SK-N-SH (cell line): ENCODE measurements around the gene KEAP1. TPM values are rescaled to one million over a fixed set of nuclear protein-coding genes. Genes with fewer than 3 reads are reported as not detected.
"Not testable (repeated sequence)": the region's sequence is repeated elsewhere in the genome, so short reads cannot be mapped to it uniquely, and the experiment has no call there.

Experiments used
- CTCF ChIA-PET: fragments of 300-600, 350-600 bp; formaldehyde crosslinking; extraction: SDS; loops from one replicate; lab custom pipeline; 2021; lab: Yijun Ruan, JAX
- POLR2A ChIA-PET: fragments of 350-600 bp; sonication (Branson Sonifier 250); formaldehyde crosslinking; extraction: SDS; loops from one replicate; lab custom pipeline; 2020; ENCODE audit warnings: antibody characterized with exemption, inconsistent platforms; lab: Yijun Ruan, JAX
- DNase-seq: peaks from one replicate; pipeline ENCODE4 v3.0.0; 2012
- H2AFZ ChIP-seq: fragments of 200-600 bp; sonication (generic); 2 replicates; pipeline ENCODE4 v1.8.1; 2016; ENCODE audit warnings: antibody characterized with exemption, mild to moderate bottlenecking, low read depth
- H3F3A ChIP-seq: fragments of 200-600 bp; sonication (generic); replicated peaks from 2 replicates; pipeline ENCODE3; 2016; ENCODE audit warnings: antibody characterized with exemption, mild to moderate bottlenecking; ENCODE audit not compliant: insufficient read depth
- H3K27ac ChIP-seq, 2 experiments: fragments of 200-500 bp in 1 of 2; fragments of 200-600 bp in 1 of 2; sonication (Bioruptor generic) in 1 of 2; sonication (generic), shearing (Covaris generic) in 1 of 2; 2 replicates each; pipeline versions ENCODE4 v1.5.1 to v1.6.1; 2014 to 2016; ENCODE audit warnings: low read depth in 2 of 2, inconsistent platforms in 1 of 2, low read length in 1 of 2, mild to moderate bottlenecking in 1 of 2, mixed read lengths in 1 of 2
- H3K27me3 ChIP-seq: fragments of 200-600 bp; sonication (generic), shearing (Covaris generic); 2 replicates; pipeline ENCODE4 v1.6.1; 2016; ENCODE audit warnings: mixed run types; ENCODE audit not compliant: insufficient read depth
- H3K36me3 ChIP-seq, 2 experiments: fragments of 200-500 bp in 1 of 2; fragments of 200-600 bp in 1 of 2; sonication (Bioruptor generic) in 1 of 2; sonication (generic) in 1 of 2; replicated peaks in 1 of 2; 2 replicates each; pipeline versions ENCODE3 to v1.5.1; 2014 to 2016; ENCODE audit warnings: low read length in 1 of 2, mild to moderate bottlenecking in 1 of 2; ENCODE audit not compliant: insufficient read depth in 2 of 2, control insufficient read depth in 1 of 2
- H3K4me1 ChIP-seq, 2 experiments: fragments of 200-500 bp in 1 of 2; fragments of 200-600 bp in 1 of 2; sonication (Bioruptor generic) in 1 of 2; sonication (generic), shearing (Covaris generic) in 1 of 2; 2 replicates each; pipeline versions ENCODE4 v1.5.1 to v1.6.1; 2014 to 2016; ENCODE audit warnings: low read depth in 1 of 2, low read length in 1 of 2, mixed run types in 1 of 2; ENCODE audit not compliant: insufficient read depth in 2 of 2, control insufficient read depth in 1 of 2
- H3K4me2 ChIP-seq: fragments of 200-600 bp; sonication (generic), shearing (Covaris generic); 2 replicates; pipeline ENCODE4 v1.6.1; 2017; ENCODE audit warnings: mixed run types
- H3K4me3 ChIP-seq, 2 experiments: fragments of 200-500 bp in 1 of 2; fragments of 200-600 bp in 1 of 2; sonication (Bioruptor generic) in 1 of 2; sonication (generic), shearing (Covaris generic) in 1 of 2; 2 replicates each; pipeline versions ENCODE4 v1.5.1 to v1.8.1; 2014 to 2016; ENCODE audit warnings: low read depth in 2 of 2, inconsistent platforms in 1 of 2, low read length in 1 of 2, mild to moderate bottlenecking in 1 of 2, mixed read lengths in 1 of 2, moderate library complexity in 1 of 2
- H3K79me2 ChIP-seq: fragments of 200-600 bp; sonication (generic); 2 replicates; pipeline ENCODE4 v1.8.1; 2017; ENCODE audit warnings: mild to moderate bottlenecking; ENCODE audit not compliant: insufficient read depth
- H3K9ac ChIP-seq: fragments of 200-600 bp; sonication (generic); 2 replicates; pipeline ENCODE4 v1.6.1; 2017; ENCODE audit warnings: mixed run types
- H3K9me2 ChIP-seq: fragments of 200-600 bp; sonication (generic); 2 replicates; pipeline ENCODE4 v1.6.1; 2017; ENCODE audit warnings: mixed run types
- H3K9me3 ChIP-seq: fragments of 200-600 bp; sonication (generic); 2 replicates; pipeline ENCODE4 v1.6.1; 2017; ENCODE audit warnings: mixed run types, mild to moderate bottlenecking, moderate library complexity
- H4K20me1 ChIP-seq: fragments of 200-600 bp; sonication (generic); 2 replicates; pipeline ENCODE4 v1.6.1; 2017; ENCODE audit warnings: mild to moderate bottlenecking, mixed run types; ENCODE audit not compliant: insufficient read depth
- FOSL2 ChIP-seq: IDR thresholded peaks from 2 replicates; pipeline ENCODE4 v1.4.0; 2012; ENCODE audit warnings: low read depth, mild to moderate bottlenecking, moderate library complexity, borderline replicate concordance
- JUND ChIP-seq: IDR thresholded peaks from 2 replicates; pipeline ENCODE4 v1.4.0; 2012
- NRF1 ChIP-seq: IDR thresholded peaks from 2 replicates; pipeline ENCODE4 v1.6.1; 2012; ENCODE audit warnings: low read depth, mild to moderate bottlenecking, low read length
- POLR2AphosphoS5 ChIP-seq: IDR thresholded peaks from 2 replicates; pipeline ENCODE4 v1.6.1; 2012; ENCODE audit warnings: low read depth, low read length
- RAD21 ChIP-seq: IDR thresholded peaks from 2 replicates; pipeline ENCODE4 v1.6.1; 2012; ENCODE audit warnings: mild to moderate bottlenecking, low read length
- RCOR1 ChIP-seq: fragments of 150-350 bp; IDR thresholded peaks from 2 replicates; pipeline ENCODE4 v1.6.1; 2017; ENCODE audit warnings: antibody characterized with exemption, low read length
- TAF1 ChIP-seq: IDR thresholded peaks from 2 replicates; pipeline ENCODE4 v1.6.1; 2012; ENCODE audit warnings: low read depth, mild to moderate bottlenecking, low read length, moderate library complexity, borderline replicate concordance
- WGBS: methylation state at CpG from one replicate; pipeline ENCODE4 v1.1.6; 2017; ENCODE audit warnings: low lambda C conversion rate; 5-methylcytosine and 5-hydroxymethylcytosine counted together
- polyA plus RNA-seq, 3 experiments: library from polyadenylated mRNA; depleted of rRNA; stranded (reverse); fragments of >200 nt; gene quantifications; 2 replicates each; pipeline ENCODE4 v1.2.3, GENCODE V29; 2012
- TF ChIP-seq, protein P1 (sequence below): IDR thresholded peaks from 2 replicates; pipeline ENCODE4 v1.4.0; 2012; ENCODE audit warnings: low read depth, borderline replicate concordance

KEAP1 gene
- polyA plus RNA-seq, 1 of the 3 experiments (the other 2 are of a cell fraction) = 72.9 TPM

- no peaks in the 10 kb centered on the region for H3K27me3 ChIP-seq
- no peaks in the 10 kb centered on the region for H3K4me1 ChIP-seq
- H3K9ac ChIP-seq = no peak overlapping the region
- H3K9me3 ChIP-seq = no peaks in the 10 kb centered on the region
- H3K27ac ChIP-seq = no peak overlapping the region
- H4K20me1 ChIP-seq = 0 out of 2 replicates have a peak, but pooled peaks cover 3% of the 10 kb centered on the region
- H2AFZ ChIP-seq = no peak overlapping the region
- TF ChIP-seq TAF1 (no peak), POLR2AphosphoS5 (peak; percentile 47), RCOR1 (no peak), NRF1 (no peak), JUND (no peak)
- TF ChIP-seq, protein P1, sequence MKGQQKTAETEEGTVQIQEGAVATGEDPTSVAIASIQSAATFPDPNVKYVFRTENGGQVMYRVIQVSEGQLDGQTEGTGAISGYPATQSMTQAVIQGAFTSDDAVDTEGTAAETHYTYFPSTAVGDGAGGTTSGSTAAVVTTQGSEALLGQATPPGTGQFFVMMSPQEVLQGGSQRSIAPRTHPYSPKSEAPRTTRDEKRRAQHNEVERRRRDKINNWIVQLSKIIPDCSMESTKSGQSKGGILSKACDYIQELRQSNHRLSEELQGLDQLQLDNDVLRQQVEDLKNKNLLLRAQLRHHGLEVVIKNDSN = peak; percentile 81; the same call in 1 of the 2 replicates
- ChIA-PET POLR2A (interaction anchor here (0.7 to 0.8 kb wide), 2 partner anchors 13 to 15 kb away, joined by 3 to 4 read pairs; partner anchors contain the start of gene KRI1), CTCF (interaction anchor here (0.7 to 3.9 kb wide), 8 partner anchors 8 to 268 kb away, joined by 3 to 19 read pairs (median 4); partner anchors contain the start of gene ATG4D)
- peaks cover 13% of the 10 kb centered on the region for H3F3A ChIP-seq
- H3K4me2 ChIP-seq = no peak overlapping the region
- H3K36me3 ChIP-seq = peaks cover 25 to 32% of the 10 kb centered on the region in 2 experiments
- H3K4me3 ChIP-seq = no peak overlapping the region
- H3K79me2 ChIP-seq = no peaks in the 10 kb centered on the region
- WGBS = 97% methylated on average over 9 of the region's 12 CpGs
- H3K9me2 ChIP-seq = no peaks in the 10 kb centered on the region
- peak; percentile 75 for DNase-seq
These were observed 49.4 kb upstream of the KEAP1 start for GRCh38 chr19:10552510-10553053.

DNA sequence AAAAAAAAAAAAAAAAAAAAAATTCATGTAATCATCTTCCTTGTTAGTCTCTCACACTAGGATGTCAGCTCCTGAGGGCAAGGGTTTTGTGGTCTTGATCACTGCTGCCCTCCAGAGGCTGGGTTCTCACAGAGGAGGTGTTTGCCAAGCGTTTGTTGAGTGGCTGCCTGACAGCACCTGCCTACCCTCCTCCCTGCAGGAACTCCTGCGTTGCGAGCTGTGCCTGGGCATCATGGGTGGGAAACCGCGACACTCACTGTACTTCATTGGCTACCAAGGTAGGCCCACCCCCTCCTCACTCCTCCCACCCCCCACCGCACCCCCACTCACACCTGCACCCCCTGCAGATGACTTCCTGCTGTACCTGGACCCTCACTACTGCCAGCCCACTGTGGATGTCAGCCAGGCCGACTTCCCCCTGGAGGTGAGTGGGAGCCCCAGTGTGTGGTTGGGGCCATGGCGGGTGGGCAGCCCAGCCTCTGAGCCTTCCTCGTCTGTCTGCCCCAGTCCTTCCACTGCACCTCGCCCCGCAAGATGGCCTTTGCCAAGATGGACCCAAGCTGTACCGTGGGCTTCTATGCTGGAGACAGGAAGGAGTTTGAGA, 48.6 kb upstream of the KEAP1 start:
- TF ChIP-seq FOSL2 (no peak), RAD21 (0 out of 2 replicates have a peak, but pooled peaks have one; percentile 10)
- peaks cover 3% of the 10 kb centered on the region; the same call in 1 of the 2 replicates for H3K79me2 ChIP-seq
- DNase-seq = no peak
- WGBS = 93% methylated on average over 11 of the region's 12 CpGs
- no peak overlapping the region for H2AFZ ChIP-seq
- POLR2A ChIA-PET = interaction anchor here (0.7 kb wide), 1 partner anchor 35 kb away, joined by 3 read pairs; the partner anchor contains the start of gene S1PR5
- H3K9ac ChIP-seq = no peak overlapping the region
- H3K4me2 ChIP-seq = no peak overlapping the region
- CTCF ChIA-PET = interaction anchor here (0.8 to 3.9 kb wide), 7 partner anchors 9 to 312 kb away, joined by 3 to 19 read pairs (median 3); partner anchors contain the start of genes ATG4D and KRI1
- peaks cover 25 to 35% of the 10 kb centered on the region in 2 experiments for H3K36me3 ChIP-seq
- H3K27ac ChIP-seq = no peak overlapping the region
- H3K9me3 ChIP-seq = no peaks in the 10 kb centered on the region
- H3K27me3 ChIP-seq = no peaks in the 10 kb centered on the region
- no peak overlapping the region for H3K4me3 ChIP-seq
- 0 out of 2 replicates have a peak, but pooled peaks cover 3% of the 10 kb centered on the region for H4K20me1 ChIP-seq
- H3F3A ChIP-seq = peaks cover 13% of the 10 kb centered on the region
- H3K4me1 ChIP-seq = no peaks in the 10 kb centered on the region
- no peaks in the 10 kb centered on the region for H3K9me2 ChIP-seq

DNA sequence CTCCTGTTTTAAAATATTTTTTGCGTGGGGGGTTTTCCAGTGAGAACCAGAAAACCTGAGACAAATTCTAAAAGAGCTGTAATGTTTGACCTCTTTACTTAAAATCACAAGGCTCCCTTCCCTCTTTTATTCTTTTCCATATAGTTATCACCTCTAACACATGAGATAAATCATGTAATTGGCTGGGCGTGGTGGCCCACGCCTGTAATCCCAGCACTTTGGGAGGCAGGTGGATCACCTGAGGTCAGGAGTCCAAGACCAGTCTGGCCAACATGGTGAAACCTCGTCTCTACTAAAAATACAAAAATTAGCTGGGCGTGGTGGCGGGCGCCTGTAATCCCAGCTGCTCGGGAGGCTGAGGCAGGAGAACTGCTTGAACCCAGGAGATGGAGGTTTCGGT, 47.9 kb upstream of the KEAP1 start:
- H3K27ac ChIP-seq, H3K79me2 ChIP-seq, H2AFZ ChIP-seq, POLR2A ChIA-PET, H3K4me1 ChIP-seq, H3K9ac ChIP-seq, H3K27me3 ChIP-seq, H4K20me1 ChIP-seq, H3K9me3 ChIP-seq, H3K9me2 ChIP-seq, DNase-seq, H3K4me3 ChIP-seq, H3K4me2 ChIP-seq: not testable (repeated sequence)
- Histone ChIP-seq H3K36me3 (peaks cover 20 to 35% of the 10 kb centered on the region in 2 experiments), H3F3A (peaks cover 13% of the 10 kb centered on the region)
- 95% methylated on average over 7 of the region's 9 CpGs for WGBS
- CTCF ChIA-PET = interaction anchor here (0.8 to 3.9 kb wide), 4 partner anchors 9 to 313 kb away, joined by 3 to 19 read pairs (median 3); partner anchors contain the start of genes ATG4D and KRI1
